DMS 273 (cell line): Measurements from ENCODE around the gene TRIM66.
"Not testable (repeated sequence)": the region's sequence is repeated elsewhere in the genome, so short reads cannot be mapped to it uniquely, and the experiment has no call there.

Source experiments
- DNase-seq: peaks from one replicate; lab custom pipeline; 2025; ENCODE audit not compliant: unreplicated experiment; lab: John Stamatoyannopoulos, UW

Gene TRIM66

GRCh38 chr11:8692417-8692816 is 10.0 kb upstream of the TRIM66 start:
- DNase-seq = no peak

- DNase-seq = no peak
Measured at GRCh38 chr11:8691601-8692000, 9.1 kb upstream of the TRIM66 start.

GRCh38 chr11:8690374-8691342 is 8.2 kb upstream of the TRIM66 start:
- DNase-seq = peak; percentile 12

GRCh38 chr11:8689726-8690255 is 7.3 kb upstream of the TRIM66 start:
- DNase-seq = no peak

- peak; percentile 96 for DNase-seq
Measured at GRCh38 chr11:8688414-8689362, 6.2 kb upstream of the TRIM66 start.

- no peak for DNase-seq
Measured at GRCh38 chr11:8686325-8686724, 3.9 kb upstream of the TRIM66 start.

GRCh38 chr11:8685820-8686219 is 3.4 kb upstream of the TRIM66 start:
- no peak for DNase-seq

GRCh38 chr11:8685306-8685705 is 2.8 kb upstream of the TRIM66 start:
- DNase-seq = no peak

GRCh38 chr11:8684600-8685290 is 2.3 kb upstream of the TRIM66 start:
- DNase-seq = no peak

GRCh38 chr11:8683115-8683807 is 796 bp upstream of the TRIM66 start:
- DNase-seq = no peak

GRCh38 chr11:8681837-8682302 is 595 bp downstream of the TRIM66 start:
- no peak for DNase-seq

GRCh38 chr11:8679006-8679405 is 3.5 kb downstream of the TRIM66 start:
- no peak for DNase-seq

- no peak for DNase-seq
Measured at GRCh38 chr11:8676458-8676857, 6.0 kb downstream of the TRIM66 start.

- no peak for DNase-seq
Measured at GRCh38 chr11:8674859-8675258, 7.6 kb downstream of the TRIM66 start.

GRCh38 chr11:8672346-8672745 is 10.1 kb downstream of the TRIM66 start:
- DNase-seq = no peak

GRCh38 chr11:8671651-8672062 is 10.8 kb downstream of the TRIM66 start:
- DNase-seq = peak; percentile 90

GRCh38 chr11:8671193-8671612 is 11.3 kb downstream of the TRIM66 start:
- peak; percentile 65 for DNase-seq

GRCh38 chr11:8670081-8670480 is 12.4 kb downstream of the TRIM66 start:
- not testable (repeated sequence) for DNase-seq

- no peak for DNase-seq
Measured at GRCh38 chr11:8665222-8665621, 17.2 kb downstream of the TRIM66 start.
